Omental fat pad (tissue), 4 donors: Measurements from ENCODE around the gene CYGB. TPM values are rescaled to one million over a fixed set of nuclear protein-coding genes. Genes with fewer than 3 reads are reported as not detected.

Source experiments
- ATAC-seq: fragments of 150-250 bp; one replicate; pipeline ENCODE4 v1.9.1; 2016; ENCODE audit warnings: mild to moderate bottlenecking, moderate library complexity; ENCODE audit not compliant: low FRiP score
- DNase-seq: peaks from one replicate; pipeline ENCODE4 v3.0.0-alpha.2; 2019; ENCODE audit warnings: low spot score
- CTCF ChIP-seq, 3 donors: fragments of 450-650 bp; IDR thresholded peaks; one replicate each; pipeline ENCODE4 v1.5.1; 2016 to 2017; ENCODE audit warnings: antibody characterized with exemption in 3 of 3, mild to moderate bottlenecking in 3 of 3, moderate library complexity in 2 of 3
- total RNA-seq, 4 donors: library from RNA; depleted of rRNA; stranded (reverse); fragments of >200 nt; gene quantifications; one replicate each; pipeline ENCODE4 v1.1.0, GENCODE V29; 2016

Gene CYGB
- total RNA-seq, 4 donors from 2014 or later = 18.9 to 46.2 (median 35.2) TPM

- TF ChIP-seq CTCF (IDR thresholded peaks at IDR 0.05) = no peak
- DNase-seq (no peak), ATAC-seq (no peak)
Observed at GRCh38 chr17:76501827-76502307, 35.6 kb downstream of the CYGB start.

- TF ChIP-seq CTCF (IDR thresholded peaks at IDR 0.05) = no peak
- DNase-seq (peak; percentile 75), ATAC-seq (peak; percentile 88)
Observed at GRCh38 chr17:76501018-76501826, 36.3 kb downstream of the CYGB start, which contains the start of gene RHBDF2. RHBDF2 (minus strand) TSS chr17:76501423; CDS start chr17:76481524, 19,899 bp downstream.

GRCh38 chr17:76500747-76501017 lies 36.8 kb downstream of the CYGB start:
- no peak for DNase-seq
- ATAC-seq = no peak
- TF ChIP-seq CTCF (IDR thresholded peaks at IDR 0.05) = no peak

- no peak for TF ChIP-seq CTCF (IDR thresholded peaks at IDR 0.05)
- no peak for DNase-seq
- ATAC-seq = no peak
Observed at GRCh38 chr17:76500074-76500746, 37.3 kb downstream of the CYGB start.

GRCh38 chr17:76499267-76499667 lies 38.2 kb downstream of the CYGB start:
- TF ChIP-seq CTCF (IDR thresholded peaks at IDR 0.05) = no peak
- DNase-seq (no peak), ATAC-seq (no peak)

GRCh38 chr17:76498876-76499251 lies 38.6 kb downstream of the CYGB start:
- DNase-seq (no peak), ATAC-seq (no peak)
- TF ChIP-seq CTCF (IDR thresholded peaks at IDR 0.05) = no peak
